Mesothelial cell of epicardium (in vitro differentiated cells): ENCODE data around the gene C16orf89. TPM values are rescaled to one million over a fixed set of nuclear protein-coding genes. Genes with fewer than 3 reads are reported as not detected.
A peak's percentile ranks its signal among the peaks of the same experiment; 100 is the strongest.
"Not testable (repeated sequence)": the region's sequence is repeated elsewhere in the genome, so short reads cannot be mapped to it uniquely, and the experiment has no call there.

Experiments used
- DNase-seq, 2 experiments: peaks; one replicate each; pipeline ENCODE4 v3.0.0; 2021; ENCODE audit warnings: low spot score in 2 of 2; ENCODE audit not compliant: unreplicated experiment in 2 of 2
- H3K27ac Mint-ChIP-seq: 2 replicates; pipeline ENCODE4 v1.8.0; 2021; ENCODE audit warnings: mixed read lengths
- H3K27me3 Mint-ChIP-seq: 2 replicates; pipeline ENCODE4 v1.8.0; 2021; ENCODE audit warnings: low read depth, mixed read lengths
- H3K36me3 Mint-ChIP-seq: 2 replicates; pipeline ENCODE4 v1.8.0; 2021; ENCODE audit warnings: mixed read lengths
- H3K4me1 Mint-ChIP-seq: 2 replicates; pipeline ENCODE4 v1.8.0; 2021; ENCODE audit warnings: mixed read lengths
- H3K4me3 Mint-ChIP-seq: 2 replicates; pipeline ENCODE4 v1.8.0; 2021; ENCODE audit warnings: mild to moderate bottlenecking, moderate library complexity, mixed read lengths
- H3K9me3 Mint-ChIP-seq: 2 replicates; pipeline ENCODE4 v1.8.0; 2021; ENCODE audit warnings: mixed read lengths
- CTCF ChIP-seq: fragments of 200-600 bp; sonication (generic); IDR thresholded peaks from one replicate; pipeline ENCODE4 v1.5.0; 2021; ENCODE audit warnings: antibody characterized with exemption; ENCODE audit not compliant: unreplicated experiment
- total RNA-seq: library from RNA; stranded (reverse); gene quantifications from 3 replicates; pipeline ENCODE4 v1.2.1, GENCODE V29; 2021

The C16orf89 gene
- total RNA-seq, 1 donor from 2014 or later = 0.87 TPM

DNA sequence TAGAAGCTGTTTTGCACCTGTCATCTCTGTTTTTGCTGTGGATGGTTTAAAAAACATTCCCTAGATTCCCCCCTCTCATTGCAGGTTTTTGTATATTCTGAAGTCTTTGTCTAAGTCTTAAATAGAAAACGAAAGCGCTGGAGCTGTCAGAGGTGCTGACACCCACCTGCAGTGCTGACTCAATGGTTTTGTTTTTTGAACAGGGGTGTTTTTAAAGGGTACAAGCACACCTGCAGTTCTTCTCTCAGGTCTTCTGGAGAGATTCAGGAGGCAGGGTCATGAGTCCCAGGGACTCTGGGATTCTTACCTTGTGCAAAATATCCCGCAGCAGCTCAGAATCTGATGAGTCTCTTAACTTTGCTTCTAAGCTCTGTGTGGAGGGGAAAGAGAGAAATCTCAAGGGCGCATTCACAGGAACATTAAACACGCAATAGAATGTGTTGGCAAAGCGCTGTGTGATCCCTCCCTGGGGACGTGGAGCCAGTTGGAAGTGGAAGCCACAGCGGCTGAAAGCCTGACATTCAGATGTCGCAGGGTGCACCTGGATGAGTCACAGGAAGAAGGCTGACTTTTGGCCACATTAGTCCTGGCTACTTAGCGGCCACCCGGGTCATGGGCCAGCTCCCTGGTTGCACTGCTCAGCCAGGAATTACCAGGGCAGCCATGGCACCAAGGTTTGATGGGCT is 29.5 kb upstream of the C16orf89 start:
- peak overlapping the region; percentile 16 for H3K27ac Mint-ChIP-seq
- DNase-seq, H3K9me3 Mint-ChIP-seq, H3K27me3 Mint-ChIP-seq, H3K36me3 Mint-ChIP-seq: not testable (repeated sequence)
- peaks cover 17% of the 10 kb centered on the region for H3K4me1 Mint-ChIP-seq
- H3K4me3 Mint-ChIP-seq = peak overlapping the region; percentile 20

GRCh38 chr16:5093746-5094145 is 28.0 kb upstream of the C16orf89 start:
- not testable (repeated sequence) for H3K27ac Mint-ChIP-seq, H3K36me3 Mint-ChIP-seq, H3K4me3 Mint-ChIP-seq, H3K27me3 Mint-ChIP-seq, DNase-seq, H3K9me3 Mint-ChIP-seq, H3K4me1 Mint-ChIP-seq

- H3K27ac Mint-ChIP-seq = peak overlapping the region; percentile 53
- not testable (repeated sequence) for H3K27me3 Mint-ChIP-seq, H3K9me3 Mint-ChIP-seq, H3K4me1 Mint-ChIP-seq, H3K36me3 Mint-ChIP-seq, H3K4me3 Mint-ChIP-seq, DNase-seq
Measured at GRCh38 chr16:5093081-5093480, 27.3 kb upstream of the C16orf89 start.

DNA sequence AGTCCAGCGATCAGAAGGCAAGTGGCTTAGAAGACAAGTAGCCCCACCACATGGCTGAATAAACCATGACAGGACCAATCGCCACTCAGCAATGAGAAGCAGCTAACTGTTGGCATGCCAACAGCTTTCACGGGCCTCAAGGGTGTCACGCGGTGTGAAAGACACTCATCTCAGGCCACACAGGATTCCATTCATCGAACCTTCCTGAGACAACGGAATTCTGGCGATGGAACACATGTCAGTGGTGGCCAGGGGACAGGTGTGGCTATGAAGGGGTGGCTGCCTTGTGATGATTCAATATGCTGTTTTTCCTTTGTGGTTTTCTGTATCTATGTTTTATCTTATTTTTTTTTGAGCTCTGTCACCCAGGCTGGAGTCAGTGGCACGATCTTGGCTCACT is 24.8 kb upstream of the C16orf89 start:
- not testable (repeated sequence) for H3K27me3 Mint-ChIP-seq, DNase-seq, H3K9me3 Mint-ChIP-seq, H3K27ac Mint-ChIP-seq, H3K36me3 Mint-ChIP-seq, H3K4me3 Mint-ChIP-seq, H3K4me1 Mint-ChIP-seq

DNA sequence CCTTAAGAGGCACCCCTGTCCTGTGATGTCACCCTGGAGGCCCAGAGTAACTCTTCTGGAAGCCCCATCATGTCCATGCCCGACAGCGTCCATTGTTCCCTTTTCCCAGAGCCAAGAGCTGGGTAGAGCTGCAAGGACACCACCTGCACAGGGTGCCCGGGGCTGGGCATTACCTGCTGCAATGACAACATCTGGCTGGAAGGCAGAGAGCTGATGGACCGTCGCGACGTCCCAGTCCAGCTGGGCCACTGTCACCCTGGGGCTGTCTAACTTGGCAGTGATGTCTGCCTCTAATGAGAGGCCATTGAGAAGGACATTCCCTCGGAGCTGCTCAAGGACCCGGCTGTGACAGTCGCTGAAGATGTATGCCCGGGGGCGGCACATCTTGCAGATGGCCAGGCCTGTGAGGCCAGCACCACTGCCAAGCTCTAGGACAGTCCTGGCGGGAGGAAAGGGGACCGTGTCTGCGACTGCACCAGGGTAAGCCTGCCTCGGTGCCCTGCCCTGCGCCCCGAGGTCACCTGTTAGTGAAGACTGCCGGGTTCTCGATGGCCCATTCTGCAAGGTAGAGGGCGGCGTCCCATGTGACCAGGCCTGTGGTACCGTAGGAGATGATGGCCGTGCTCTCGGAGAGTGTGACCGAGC is 24.3 kb upstream of the C16orf89 start:
- peaks cover 11% of the 10 kb centered on the region for H3K36me3 Mint-ChIP-seq
- H3K27ac Mint-ChIP-seq, H3K9me3 Mint-ChIP-seq, H3K4me1 Mint-ChIP-seq, H3K27me3 Mint-ChIP-seq, DNase-seq, H3K4me3 Mint-ChIP-seq: not testable (repeated sequence)

GRCh38 chr16:5088936-5089335 is 23.2 kb upstream of the C16orf89 start:
- not testable (repeated sequence) for H3K4me3 Mint-ChIP-seq, H3K9me3 Mint-ChIP-seq, DNase-seq, H3K4me1 Mint-ChIP-seq, H3K27me3 Mint-ChIP-seq, H3K27ac Mint-ChIP-seq
- H3K36me3 Mint-ChIP-seq = peaks cover 22% of the 10 kb centered on the region

DNA sequence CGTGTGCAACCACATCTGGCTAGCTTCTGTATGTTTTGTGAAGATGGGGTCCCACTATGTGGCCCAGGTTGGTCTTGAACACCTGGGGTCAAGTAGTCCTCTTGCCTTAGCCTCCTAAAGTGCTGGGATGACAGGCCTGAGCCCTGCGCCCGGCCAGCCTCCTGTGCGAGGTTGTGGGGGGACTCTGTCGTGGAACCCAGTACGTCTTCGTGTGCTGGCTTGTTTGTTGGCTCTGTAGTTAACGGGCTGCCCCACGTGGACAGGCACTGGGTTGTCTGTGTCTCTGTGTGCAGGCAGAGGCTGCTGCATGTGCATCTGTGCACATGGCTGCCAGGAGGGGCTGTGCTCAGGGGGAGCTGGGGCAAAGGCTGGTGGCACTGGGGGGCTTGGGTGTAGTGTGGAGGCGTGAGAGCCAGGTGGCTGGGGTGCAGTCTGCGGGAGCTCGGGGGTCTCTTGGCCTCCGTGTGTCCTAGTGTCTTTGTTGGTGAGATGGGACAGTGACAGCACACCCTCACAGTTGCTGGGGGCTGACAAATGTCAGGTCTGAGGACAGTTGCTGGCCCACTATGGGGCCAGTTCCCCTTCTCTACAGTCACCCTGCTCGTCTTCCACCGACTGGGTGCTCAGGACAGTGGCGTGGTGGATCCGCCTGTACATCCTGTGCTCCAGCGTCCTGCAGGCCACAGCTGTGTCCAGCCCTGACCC is 22.5 kb upstream of the C16orf89 start:
- not testable (repeated sequence) for H3K27ac Mint-ChIP-seq, H3K4me3 Mint-ChIP-seq, DNase-seq, H3K4me1 Mint-ChIP-seq, H3K27me3 Mint-ChIP-seq, H3K9me3 Mint-ChIP-seq
- peaks cover 26% of the 10 kb centered on the region for H3K36me3 Mint-ChIP-seq

- H3K4me3 Mint-ChIP-seq, H3K9me3 Mint-ChIP-seq, H3K4me1 Mint-ChIP-seq, H3K27me3 Mint-ChIP-seq, H3K27ac Mint-ChIP-seq, DNase-seq: not testable (repeated sequence)
- peaks cover 29% of the 10 kb centered on the region for H3K36me3 Mint-ChIP-seq
Measured at GRCh38 chr16:5085716-5086115, 20.0 kb upstream of the C16orf89 start.

DNA sequence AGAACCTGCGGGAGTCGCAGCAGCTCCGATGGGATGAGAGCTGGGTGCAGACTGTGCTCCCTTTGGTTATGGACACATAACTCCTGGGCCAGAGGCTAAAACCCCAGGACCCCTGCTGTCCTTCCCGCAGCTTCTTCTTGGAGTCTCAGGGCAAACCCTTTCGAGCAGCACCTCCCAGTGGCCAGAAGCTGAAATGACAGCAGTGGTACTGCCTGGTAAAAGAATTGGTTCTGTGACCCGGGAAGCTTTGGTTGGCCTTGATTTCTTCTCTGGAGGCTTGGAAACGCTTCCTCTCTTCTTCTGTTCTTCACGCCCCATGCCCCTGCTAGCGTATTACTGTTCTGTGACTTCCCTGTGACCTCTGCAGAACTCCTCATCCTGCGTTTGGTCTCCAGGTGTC is 19.0 kb upstream of the C16orf89 start:
- DNase-seq, H3K9me3 Mint-ChIP-seq, H3K27ac Mint-ChIP-seq, H3K4me3 Mint-ChIP-seq, H3K27me3 Mint-ChIP-seq, H3K4me1 Mint-ChIP-seq: not testable (repeated sequence)
- TF ChIP-seq CTCF = peak; percentile 48
- H3K36me3 Mint-ChIP-seq = peaks cover 26% of the 10 kb centered on the region

DNA sequence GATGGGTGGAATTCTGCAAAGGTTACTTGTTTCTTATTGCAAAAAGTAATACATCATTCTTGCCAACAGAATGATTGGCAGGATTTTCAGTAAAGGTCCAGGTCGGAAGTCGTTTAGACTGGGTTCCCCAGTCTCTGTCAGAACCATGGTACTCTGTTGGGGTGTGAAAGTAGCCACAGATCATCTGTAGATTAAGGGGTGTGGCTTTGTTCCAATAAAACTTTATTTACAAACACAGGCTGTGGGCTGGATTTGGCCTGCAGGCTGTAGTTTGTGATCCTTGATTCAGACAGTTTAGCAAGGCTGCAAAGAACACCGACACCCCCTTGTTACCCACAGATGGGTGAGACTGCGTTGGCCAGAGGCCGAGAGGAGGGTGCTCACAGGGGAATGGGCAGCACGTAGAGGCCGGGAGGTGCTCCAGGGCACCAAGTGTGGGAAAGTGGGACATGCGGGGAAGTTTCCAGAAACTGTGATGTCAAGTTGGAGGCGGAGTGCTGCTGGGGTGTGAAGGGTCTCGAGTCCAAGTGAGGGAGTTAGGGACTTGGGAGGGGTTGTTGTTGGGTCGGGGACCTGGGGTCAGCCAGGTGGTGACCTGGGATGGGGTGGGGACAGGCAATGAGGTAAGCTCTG is 18.5 kb upstream of the C16orf89 start:
- H3K36me3 Mint-ChIP-seq = peaks cover 28% of the 10 kb centered on the region
- not testable (repeated sequence) for H3K9me3 Mint-ChIP-seq, H3K4me1 Mint-ChIP-seq, DNase-seq, H3K27ac Mint-ChIP-seq, H3K27me3 Mint-ChIP-seq, H3K4me3 Mint-ChIP-seq

DNA sequence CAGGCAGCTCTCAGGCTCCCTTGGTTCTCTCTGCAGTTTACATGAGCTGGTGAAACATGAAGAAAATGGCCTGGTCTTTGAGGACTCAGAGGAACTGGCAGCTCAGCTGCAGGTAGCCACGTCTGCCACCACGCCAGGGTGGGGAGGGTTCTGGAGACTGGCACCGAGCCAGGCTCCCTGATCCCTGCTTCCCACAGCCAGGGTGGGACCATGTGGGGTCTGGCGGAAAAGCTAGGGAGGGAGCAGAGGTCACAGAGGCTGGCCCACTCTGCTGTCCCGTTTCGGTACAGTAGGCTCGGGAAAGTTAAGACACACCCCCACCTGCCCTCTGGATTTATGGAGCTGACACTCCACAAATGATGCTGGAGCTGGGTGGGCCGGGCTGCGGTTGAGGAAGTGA is 17.9 kb upstream of the C16orf89 start:
- not testable (repeated sequence) for DNase-seq, H3K27me3 Mint-ChIP-seq, H3K27ac Mint-ChIP-seq, H3K4me3 Mint-ChIP-seq, H3K4me1 Mint-ChIP-seq, H3K9me3 Mint-ChIP-seq
- peaks cover 28% of the 10 kb centered on the region for H3K36me3 Mint-ChIP-seq

- not testable (repeated sequence) for H3K27ac Mint-ChIP-seq, H3K4me3 Mint-ChIP-seq, DNase-seq, H3K27me3 Mint-ChIP-seq, H3K4me1 Mint-ChIP-seq, H3K9me3 Mint-ChIP-seq
- peaks cover 27% of the 10 kb centered on the region for H3K36me3 Mint-ChIP-seq
Measured at GRCh38 chr16:5080996-5081395, 15.2 kb upstream of the C16orf89 start.

DNA sequence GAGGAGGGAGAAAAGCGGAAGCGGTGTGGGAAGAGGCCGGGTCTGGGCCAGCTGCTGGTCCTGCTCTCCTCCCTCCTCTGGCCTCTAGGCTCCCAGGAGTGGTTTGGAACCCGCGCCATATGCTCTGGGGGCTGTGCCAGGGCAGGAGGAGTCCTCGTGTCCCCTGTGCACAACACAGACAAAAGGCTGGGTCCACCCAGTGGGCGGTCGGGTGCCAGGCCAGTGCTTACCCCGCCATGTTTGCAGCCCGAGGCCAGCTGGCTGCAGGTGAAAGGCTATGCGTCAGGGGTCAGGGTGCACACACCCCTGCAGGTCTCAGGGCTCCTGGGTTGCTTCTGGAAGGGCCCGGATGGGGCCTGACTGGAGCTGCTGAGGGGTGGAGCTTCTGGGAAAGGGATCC is 14.7 kb upstream of the C16orf89 start:
- H3K4me3 Mint-ChIP-seq, H3K4me1 Mint-ChIP-seq, H3K9me3 Mint-ChIP-seq, H3K27me3 Mint-ChIP-seq, DNase-seq, H3K27ac Mint-ChIP-seq: not testable (repeated sequence)
- H3K36me3 Mint-ChIP-seq = peaks cover 28% of the 10 kb centered on the region
